ENCODE measurements around the gene PRKN.

Gene PRKN

DNA sequence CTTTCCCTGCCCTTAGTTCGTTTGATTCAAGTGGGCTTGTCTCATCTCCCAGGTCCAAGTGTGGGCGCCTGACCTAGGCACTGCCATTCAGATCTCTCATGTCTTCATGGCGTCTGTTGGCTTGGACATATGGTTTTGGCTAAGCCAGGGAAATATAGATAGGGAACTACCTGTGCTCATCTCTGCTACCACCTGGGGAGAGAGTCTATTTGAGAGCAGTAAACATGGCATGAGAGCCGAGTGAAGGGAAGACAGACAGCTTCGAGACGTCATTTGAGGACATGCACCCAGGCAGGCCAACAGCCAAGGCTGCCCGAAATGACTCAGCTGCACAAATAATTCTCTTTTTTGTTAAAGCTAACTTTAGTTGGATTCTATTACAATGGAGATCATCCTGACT, 1083.0 kb downstream of the PRKN start:
- Mint-ChIP-seq H3K4me3 (no peak overlapping the region), H3K9me3 (peaks cover 7% of the 10 kb centered on the region), H3K36me3 (peaks cover 4% of the 10 kb centered on the region), H3K27me3 (no peaks in the 10 kb centered on the region), H3K4me1 (no peaks in the 10 kb centered on the region), H3K27ac (no peak overlapping the region)
- DNase-seq (ENCODE audit: low spot score in 2 of 2) (no peak), ATAC-seq (ENCODE audit: low read depth) (no peak)

DNA sequence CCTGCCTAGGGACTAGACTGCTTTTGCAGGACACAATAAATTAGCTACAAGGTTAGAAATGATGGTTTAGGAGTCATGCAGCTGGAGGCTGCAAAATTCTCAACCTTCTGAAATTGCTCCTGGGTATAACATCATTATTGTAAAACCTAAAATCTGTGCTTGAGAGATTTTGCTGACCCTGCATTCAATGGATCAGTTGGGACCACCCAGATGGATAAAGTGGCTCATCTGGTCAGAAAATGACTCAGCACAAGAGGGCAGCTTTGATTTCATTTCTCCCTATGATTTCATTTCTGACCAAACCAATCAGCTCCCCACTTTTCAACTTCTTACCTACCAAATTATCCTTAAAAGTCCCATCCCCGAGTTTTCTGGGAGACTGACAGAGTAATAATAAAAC, 1086.4 kb downstream of the PRKN start:
- peaks cover 4% of the 10 kb centered on the region for H3K36me3 Mint-ChIP-seq
- peaks cover 6% of the 10 kb centered on the region for H3K9me3 Mint-ChIP-seq
- H3K27ac Mint-ChIP-seq = no peak overlapping the region
- H3K4me1 Mint-ChIP-seq = no peaks in the 10 kb centered on the region
- ATAC-seq (ENCODE audit: low read depth) = no peak
- H3K4me3 Mint-ChIP-seq = no peak overlapping the region
- DNase-seq (ENCODE audit: low spot score in 2 of 2) = no peak
- no peaks in the 10 kb centered on the region for H3K27me3 Mint-ChIP-seq

DNA sequence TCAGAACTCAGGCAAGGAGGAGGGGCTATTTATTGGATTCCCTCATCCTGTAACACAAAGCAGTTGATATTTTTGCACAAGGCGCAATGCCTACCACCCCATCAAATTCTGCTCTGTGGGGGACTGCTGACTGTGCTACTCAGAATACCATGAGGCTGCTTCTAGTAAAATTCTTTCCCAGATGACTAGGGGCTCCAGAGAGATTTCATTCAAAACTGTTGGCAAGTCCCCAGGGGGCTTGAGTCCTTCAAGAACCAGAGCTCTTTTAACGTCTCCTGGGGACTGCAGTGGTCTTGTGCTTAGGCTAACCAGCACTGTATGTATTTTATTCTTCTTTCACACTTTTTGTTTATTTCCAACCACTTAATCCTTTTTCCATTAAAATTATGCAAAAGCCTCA, 1087.8 kb downstream of the PRKN start:
- Mint-ChIP-seq H3K27me3 (no peaks in the 10 kb centered on the region), H3K27ac (no peak overlapping the region), H3K36me3 (no peaks in the 10 kb centered on the region), H3K9me3 (peaks cover 2% of the 10 kb centered on the region), H3K4me3 (no peak overlapping the region), H3K4me1 (no peaks in the 10 kb centered on the region)
- no peak for DNase-seq (ENCODE audit: low spot score in 2 of 2)
- ATAC-seq (ENCODE audit: low read depth) = no peak

DNA sequence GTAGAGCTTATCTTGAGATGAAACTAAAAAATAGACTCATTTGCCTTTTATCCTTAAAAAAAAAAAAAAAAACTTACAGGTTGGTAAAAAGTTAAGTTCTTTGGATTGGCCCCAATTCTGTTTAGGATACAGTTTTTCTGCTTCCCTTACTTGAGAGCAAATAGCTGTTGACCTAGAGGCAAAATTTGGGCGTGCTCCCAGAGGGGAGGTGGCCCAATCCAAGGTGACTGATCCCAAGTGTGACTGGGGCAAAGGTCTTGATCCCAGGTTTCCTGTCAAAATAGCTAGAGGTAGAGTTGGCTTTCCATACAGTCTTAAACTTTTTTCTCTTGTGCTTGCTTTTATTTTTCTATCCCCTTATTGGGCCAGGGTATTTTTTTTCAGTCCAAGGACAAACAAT, 1089.9 kb downstream of the PRKN start:
- H3K27ac Mint-ChIP-seq = no peak overlapping the region
- H3K4me3 Mint-ChIP-seq = no peak overlapping the region
- H3K36me3 Mint-ChIP-seq = no peaks in the 10 kb centered on the region
- H3K27me3 Mint-ChIP-seq = no peaks in the 10 kb centered on the region
- no peaks in the 10 kb centered on the region for H3K4me1 Mint-ChIP-seq
- ATAC-seq (ENCODE audit: low read depth) = no peak
- peaks cover 2% of the 10 kb centered on the region for H3K9me3 Mint-ChIP-seq
- no peak for DNase-seq (ENCODE audit: low spot score in 2 of 2)

DNA sequence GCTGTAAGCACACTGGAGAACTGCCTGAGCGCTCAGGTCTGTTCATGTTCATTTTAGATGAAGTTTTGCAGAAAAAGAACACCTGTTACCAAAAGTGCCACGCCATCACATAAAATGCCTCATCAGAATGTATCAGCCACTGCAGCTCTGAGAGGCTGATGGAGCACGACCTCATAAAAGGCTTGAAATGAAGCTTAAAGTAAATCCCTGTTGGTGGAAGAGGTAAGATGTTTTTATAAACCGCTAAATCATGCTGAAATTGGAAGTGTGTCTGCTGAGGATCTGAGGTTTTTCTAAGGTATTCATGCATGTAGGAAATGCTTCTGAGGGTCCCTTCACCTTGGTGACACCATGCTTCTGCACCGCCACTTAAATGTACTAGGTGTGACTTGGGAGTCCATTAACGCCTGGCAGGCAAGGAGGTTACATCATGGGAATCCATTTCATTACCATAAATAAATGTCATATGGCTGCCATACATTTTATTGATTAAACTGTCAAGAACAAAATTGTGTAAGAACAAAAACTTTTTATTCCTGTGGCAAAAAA, 1090.6 kb downstream of the PRKN start:
- H3K27me3 Mint-ChIP-seq = no peaks in the 10 kb centered on the region
- no peak for DNase-seq (ENCODE audit: low spot score in 2 of 2)
- H3K9me3 Mint-ChIP-seq = peaks cover 2% of the 10 kb centered on the region
- H3K4me3 Mint-ChIP-seq = no peak overlapping the region
- H3K36me3 Mint-ChIP-seq = no peaks in the 10 kb centered on the region
- H3K27ac Mint-ChIP-seq = no peak overlapping the region
- H3K4me1 Mint-ChIP-seq = no peaks in the 10 kb centered on the region
- ATAC-seq (ENCODE audit: low read depth) = no peak

DNA sequence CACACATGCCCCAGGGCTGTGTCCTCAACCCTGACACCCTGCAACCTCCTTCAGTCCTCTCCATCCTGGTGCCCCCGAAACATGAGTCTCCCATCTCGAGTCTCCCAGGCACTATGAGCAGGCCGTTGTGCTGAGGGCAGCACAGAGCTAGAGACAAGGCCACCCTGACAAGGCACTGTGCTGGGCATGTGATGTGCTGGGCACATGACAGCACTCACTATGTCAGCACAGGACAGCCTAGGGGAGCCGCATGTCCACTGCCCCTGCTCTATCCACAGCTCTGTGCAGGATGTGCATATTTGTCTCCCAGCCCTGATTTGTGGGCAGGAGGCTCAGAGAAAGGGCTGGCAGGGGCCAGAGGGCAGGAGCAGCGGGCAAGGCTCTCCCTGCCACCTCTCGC, 1091.6 kb downstream of the PRKN start:
- peaks cover 2% of the 10 kb centered on the region for H3K9me3 Mint-ChIP-seq
- H3K27me3 Mint-ChIP-seq = no peaks in the 10 kb centered on the region
- H3K4me3 Mint-ChIP-seq = no peak overlapping the region
- no peaks in the 10 kb centered on the region for H3K4me1 Mint-ChIP-seq
- no peaks in the 10 kb centered on the region for H3K36me3 Mint-ChIP-seq
- ATAC-seq (ENCODE audit: low read depth) (no peak), DNase-seq (ENCODE audit: low spot score in 2 of 2) (no peak)
- H3K27ac Mint-ChIP-seq = no peak overlapping the region

DNA sequence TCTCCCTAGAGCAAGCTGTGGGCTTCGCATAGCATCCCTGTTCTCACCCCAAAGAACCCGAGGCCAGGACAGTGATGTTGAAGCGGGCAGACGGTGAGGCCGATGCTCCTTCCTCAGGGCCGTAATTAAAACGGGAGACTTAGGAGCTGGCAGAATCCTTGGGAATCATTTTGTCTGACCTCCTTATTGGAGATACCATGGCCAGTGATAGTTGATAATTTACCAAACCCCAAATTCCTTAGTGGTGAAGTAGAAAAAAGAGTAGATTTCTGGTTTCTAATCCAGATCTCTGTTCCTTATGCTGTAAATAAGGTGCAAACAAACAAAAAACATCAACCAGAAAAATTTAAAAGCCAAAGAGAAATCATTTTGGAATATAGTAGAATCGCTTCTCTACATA, 1092.7 kb downstream of the PRKN start:
- H3K27ac Mint-ChIP-seq = no peak overlapping the region
- H3K9me3 Mint-ChIP-seq = peaks cover 2% of the 10 kb centered on the region
- ATAC-seq (ENCODE audit: low read depth) (no peak), DNase-seq (ENCODE audit: low spot score in 2 of 2) (no peak)
- H3K27me3 Mint-ChIP-seq = no peaks in the 10 kb centered on the region
- H3K4me1 Mint-ChIP-seq = no peaks in the 10 kb centered on the region
- no peak overlapping the region for H3K4me3 Mint-ChIP-seq
- H3K36me3 Mint-ChIP-seq = no peaks in the 10 kb centered on the region

DNA sequence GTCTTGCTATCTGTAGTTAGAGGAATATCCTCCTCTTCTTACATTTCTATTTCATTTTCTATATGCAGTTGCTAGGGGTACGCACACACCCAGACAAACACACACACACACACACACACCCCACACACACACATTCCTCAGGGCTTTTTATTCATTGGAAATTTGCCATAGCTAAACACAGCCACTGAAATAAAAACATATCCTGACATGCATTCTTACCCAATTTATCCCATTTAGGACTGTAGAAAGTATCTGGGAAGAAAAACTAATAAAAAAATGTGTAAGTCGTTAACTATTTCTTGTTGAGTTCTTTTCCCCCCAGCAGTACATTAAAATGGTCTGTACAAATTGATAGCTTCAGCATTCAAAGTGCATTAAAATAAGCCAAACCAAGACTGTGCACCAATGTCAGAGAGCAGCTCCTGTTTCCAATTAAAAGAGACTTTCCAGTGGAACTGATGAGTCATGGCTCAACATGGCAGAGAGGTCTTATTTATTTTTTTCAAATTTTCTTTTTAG, 1095.8 kb downstream of the PRKN start:
- no peaks in the 10 kb centered on the region for H3K9me3 Mint-ChIP-seq
- no peak overlapping the region for H3K4me3 Mint-ChIP-seq
- H3K27me3 Mint-ChIP-seq = no peaks in the 10 kb centered on the region
- H3K27ac Mint-ChIP-seq = no peak overlapping the region
- ATAC-seq (ENCODE audit: low read depth) = no peak
- H3K36me3 Mint-ChIP-seq = no peaks in the 10 kb centered on the region
- DNase-seq (ENCODE audit: low spot score in 2 of 2) = no peak
- H3K4me1 Mint-ChIP-seq = no peaks in the 10 kb centered on the region

DNA sequence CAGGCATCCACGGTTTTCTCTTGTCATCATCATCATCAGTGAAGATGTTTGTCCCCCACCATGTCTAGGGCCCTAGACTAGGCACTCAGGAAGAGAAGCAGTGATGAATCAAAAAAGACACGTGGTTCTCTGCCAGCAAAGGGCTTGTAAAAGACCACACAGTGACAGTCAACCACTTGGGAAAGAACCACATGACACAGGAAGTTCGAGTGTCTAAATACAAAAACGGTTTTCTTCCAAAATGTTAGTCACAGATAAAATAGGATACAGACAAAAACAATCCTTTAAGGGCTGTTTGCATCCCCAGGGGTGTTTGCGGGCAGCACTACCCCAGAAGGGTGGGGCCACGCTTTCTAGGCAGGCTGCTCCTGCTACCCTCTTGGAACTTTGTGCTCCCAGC, 1096.9 kb downstream of the PRKN start:
- Mint-ChIP-seq H3K4me1 (no peaks in the 10 kb centered on the region), H3K27ac (no peak overlapping the region), H3K27me3 (no peaks in the 10 kb centered on the region), H3K9me3 (no peaks in the 10 kb centered on the region), H3K4me3 (no peak overlapping the region), H3K36me3 (no peaks in the 10 kb centered on the region)
- ATAC-seq (ENCODE audit: low read depth) (no peak), DNase-seq (ENCODE audit: low spot score in 2 of 2) (no peak)

DNA sequence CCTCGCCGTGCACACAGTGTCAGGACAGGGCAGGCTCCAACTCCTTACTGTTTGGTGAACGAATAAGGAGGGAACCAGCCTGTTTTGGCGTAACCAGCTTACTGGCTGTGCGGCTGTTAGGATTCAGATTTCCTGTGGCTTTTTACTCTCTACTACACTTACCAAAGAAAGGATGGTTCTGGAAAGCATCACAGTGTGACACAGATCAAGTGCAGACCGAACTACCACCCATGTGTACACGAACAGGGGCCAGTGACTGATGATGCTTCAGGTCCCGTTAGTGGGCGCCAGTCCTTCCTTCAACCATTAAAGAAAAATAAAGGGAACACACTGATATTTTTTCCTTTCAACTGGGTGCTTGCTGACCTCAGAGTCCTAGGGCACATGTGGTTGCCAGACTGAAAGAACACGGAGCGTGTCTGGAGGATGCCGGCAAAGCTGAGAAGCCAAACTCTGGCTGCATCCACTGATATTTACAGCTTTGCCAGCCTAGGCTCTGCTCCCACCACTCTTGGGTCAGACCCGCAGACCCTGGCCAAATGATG, 1101.4 kb downstream of the PRKN start:
- DNase-seq (ENCODE audit: low spot score in 2 of 2) = no peak
- no peak for ATAC-seq (ENCODE audit: low read depth)
- no peaks in the 10 kb centered on the region for H3K27me3 Mint-ChIP-seq
- no peak overlapping the region for H3K4me3 Mint-ChIP-seq
- no peaks in the 10 kb centered on the region for H3K36me3 Mint-ChIP-seq
- no peaks in the 10 kb centered on the region for H3K9me3 Mint-ChIP-seq
- no peaks in the 10 kb centered on the region for H3K4me1 Mint-ChIP-seq
- H3K27ac Mint-ChIP-seq = no peak overlapping the region

DNA sequence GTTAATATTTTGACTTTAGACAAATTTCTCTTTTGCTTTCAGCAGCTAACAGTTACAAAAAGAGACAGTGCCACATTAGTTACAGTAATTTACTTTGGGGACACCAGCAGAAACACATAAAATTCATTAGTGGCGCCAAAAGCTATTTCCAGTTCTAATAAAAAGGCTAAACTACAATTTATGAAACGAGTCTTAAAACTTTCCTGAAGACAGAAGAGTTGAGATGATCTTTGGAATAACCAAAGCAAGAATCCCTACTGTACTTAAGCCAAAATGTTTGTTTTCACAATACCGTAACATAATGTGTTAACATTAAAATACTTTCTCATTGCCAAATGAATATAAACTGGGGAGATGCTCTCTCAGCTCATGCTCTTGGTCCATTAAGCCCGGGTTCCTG, 1103.5 kb downstream of the PRKN start:
- no peak for ATAC-seq (ENCODE audit: low read depth)
- no peaks in the 10 kb centered on the region for H3K36me3 Mint-ChIP-seq
- no peak overlapping the region for H3K4me3 Mint-ChIP-seq
- H3K9me3 Mint-ChIP-seq = no peaks in the 10 kb centered on the region
- no peaks in the 10 kb centered on the region for H3K27me3 Mint-ChIP-seq
- no peak for DNase-seq (ENCODE audit: low spot score in 2 of 2)
- no peaks in the 10 kb centered on the region for H3K4me1 Mint-ChIP-seq
- H3K27ac Mint-ChIP-seq = no peak overlapping the region

DNA sequence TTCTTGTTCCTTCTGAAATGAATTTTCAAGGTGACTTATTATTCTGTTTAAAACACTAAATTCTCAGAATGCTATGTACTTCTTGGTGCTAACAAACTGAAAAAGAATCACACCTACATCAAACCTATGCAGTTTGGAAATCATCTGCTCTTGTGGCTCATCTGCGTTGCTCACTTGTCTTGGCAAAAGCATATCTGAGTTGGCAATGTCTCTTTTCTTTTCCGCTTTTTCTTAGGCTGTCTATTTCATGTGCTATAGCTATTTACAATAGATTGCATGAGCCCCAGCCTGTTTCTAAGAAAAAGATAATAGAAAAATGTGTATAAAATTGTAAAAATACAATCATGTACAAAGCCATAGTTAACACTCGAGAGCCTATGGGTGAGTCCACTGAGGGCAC, 1104.8 kb downstream of the PRKN start:
- DNase-seq (ENCODE audit: low spot score in 2 of 2) (no peak), ATAC-seq (ENCODE audit: low read depth) (no peak)
- Mint-ChIP-seq H3K36me3 (no peaks in the 10 kb centered on the region), H3K4me3 (no peak overlapping the region), H3K4me1 (no peaks in the 10 kb centered on the region), H3K9me3 (no peaks in the 10 kb centered on the region), H3K27ac (no peak overlapping the region), H3K27me3 (no peaks in the 10 kb centered on the region)

DNA sequence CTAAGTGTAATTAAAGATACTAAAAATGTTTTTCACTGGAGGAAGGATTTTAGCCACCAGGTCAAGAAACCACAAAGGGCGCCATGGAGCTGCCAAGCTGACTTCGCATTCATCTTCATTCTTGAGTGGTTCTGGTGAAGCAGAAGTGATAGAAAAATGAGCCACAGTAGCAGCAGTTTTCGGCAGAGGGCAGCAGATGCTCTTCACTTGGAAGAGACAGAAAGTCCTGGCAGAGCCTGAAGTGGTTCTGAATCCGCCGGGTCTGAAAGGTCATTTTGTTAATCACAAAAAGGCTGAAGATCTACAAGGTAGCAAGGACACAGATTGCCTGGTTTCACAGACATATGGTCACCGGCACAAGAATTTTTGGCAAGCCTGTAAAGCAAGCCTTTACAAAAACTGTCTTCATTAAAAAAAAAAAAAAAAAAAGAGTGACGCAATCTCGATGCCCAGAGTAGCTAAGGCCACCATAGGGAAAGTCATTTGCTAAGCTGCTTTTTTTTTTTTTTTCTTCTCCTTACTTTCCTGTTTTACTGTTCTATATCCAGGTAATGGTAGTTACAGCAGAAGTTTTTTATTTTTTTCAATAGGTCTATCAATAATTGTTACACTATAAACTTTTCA, 1108.6 kb downstream of the PRKN start:
- H3K4me1 Mint-ChIP-seq = no peaks in the 10 kb centered on the region
- H3K27me3 Mint-ChIP-seq = no peaks in the 10 kb centered on the region
- no peaks in the 10 kb centered on the region for H3K36me3 Mint-ChIP-seq
- no peak overlapping the region for H3K4me3 Mint-ChIP-seq
- H3K27ac Mint-ChIP-seq = no peak overlapping the region
- ATAC-seq (ENCODE audit: low read depth) = no peak
- no peak for DNase-seq (ENCODE audit: low spot score in 2 of 2)
- H3K9me3 Mint-ChIP-seq = no peaks in the 10 kb centered on the region

DNA sequence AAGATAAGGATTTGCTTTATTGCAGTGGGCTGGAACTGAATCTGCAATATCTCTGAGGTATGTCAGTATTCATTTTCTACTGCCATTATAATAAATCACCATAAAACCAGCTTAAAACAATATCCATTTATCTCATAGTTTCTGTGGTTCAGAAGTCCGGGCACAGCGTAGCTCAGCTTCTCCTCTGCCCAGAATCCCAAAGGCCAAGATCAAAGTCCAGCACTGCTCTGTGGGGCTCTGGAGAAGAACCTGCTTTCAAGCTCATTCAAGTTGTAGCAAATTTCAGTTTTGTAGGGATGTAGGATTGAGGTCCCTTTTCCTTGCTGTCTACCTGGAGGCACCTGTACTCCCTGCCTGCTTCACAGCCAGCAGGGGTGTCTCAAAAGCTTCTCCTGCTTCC, 1113.9 kb downstream of the PRKN start:
- no peak overlapping the region for H3K4me3 Mint-ChIP-seq
- H3K4me1 Mint-ChIP-seq = no peaks in the 10 kb centered on the region
- H3K9me3 Mint-ChIP-seq = peaks cover 2% of the 10 kb centered on the region
- no peak for DNase-seq (ENCODE audit: low spot score in 2 of 2)
- H3K36me3 Mint-ChIP-seq = no peaks in the 10 kb centered on the region
- H3K27ac Mint-ChIP-seq = no peak overlapping the region
- no peaks in the 10 kb centered on the region for H3K27me3 Mint-ChIP-seq
- no peak for ATAC-seq (ENCODE audit: low read depth)

DNA sequence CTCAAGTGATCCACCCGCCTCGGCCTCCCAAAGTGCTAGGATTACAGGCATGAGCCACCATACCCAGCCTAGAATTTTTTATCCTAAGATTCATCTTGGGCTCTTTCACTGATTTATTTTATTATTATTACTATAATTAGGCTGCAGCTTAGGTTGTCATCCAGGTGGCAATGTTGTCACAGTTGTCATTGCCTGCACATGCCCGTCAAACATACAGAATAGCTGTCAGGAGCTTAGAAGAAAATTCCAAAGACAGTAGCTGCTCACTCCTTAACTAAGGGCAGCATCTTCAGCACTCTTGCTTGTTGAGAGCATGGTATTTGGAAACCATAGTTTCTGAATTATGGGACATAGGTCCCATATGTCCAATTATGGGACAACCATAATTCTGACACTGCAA, 1118.8 kb downstream of the PRKN start:
- peaks cover 2% of the 10 kb centered on the region for H3K9me3 Mint-ChIP-seq
- H3K27me3 Mint-ChIP-seq = no peaks in the 10 kb centered on the region

More for the DNA sequence above, 1118.8 kb downstream of the PRKN start:
- ATAC-seq (ENCODE audit: low read depth) (no peak), DNase-seq (ENCODE audit: low spot score in 2 of 2) (no peak)
- Mint-ChIP-seq H3K4me1 (no peaks in the 10 kb centered on the region), H3K27ac (no peak overlapping the region), H3K36me3 (no peaks in the 10 kb centered on the region), H3K4me3 (no peak overlapping the region)

Measured in memory B cell (primary cell).